IPS DF 4.7 (cell line): ENCODE data around the gene FXYD5.
"Not testable (repeated sequence)": the region's sequence is repeated elsewhere in the genome, so short reads cannot be mapped to it uniquely, and the experiment has no call there.

Source experiments
- DNase-seq: peaks from one replicate; pipeline ENCODE4 v3.0.0-alpha.2; 2013; ENCODE audit warnings: low spot score; ENCODE audit errors: extremely low read depth

FXYD5 gene

GRCh38 chr19:35119578-35120155, 34.9 kb upstream of the FXYD5 start:
- no peak for DNase-seq

- no peak for DNase-seq
Measured at GRCh38 chr19:35120492-35120891, 34.0 kb upstream of the FXYD5 start.

GRCh38 chr19:35120898-35121297, 33.6 kb upstream of the FXYD5 start:
- DNase-seq, result no peak

- no peak for DNase-seq
Measured at GRCh38 chr19:35122687-35123551, 31.6 kb upstream of the FXYD5 start.

GRCh38 chr19:35123573-35123972, 31.0 kb upstream of the FXYD5 start:
- DNase-seq, result no peak

GRCh38 chr19:35124098-35125060, 30.2 kb upstream of the FXYD5 start:
- no peak for DNase-seq

- no peak for DNase-seq
Measured at GRCh38 chr19:35125270-35125717, 29.2 kb upstream of the FXYD5 start.

GRCh38 chr19:35125749-35126623, 28.5 kb upstream of the FXYD5 start:
- no peak for DNase-seq

- DNase-seq, result no peak
Measured at GRCh38 chr19:35126624-35126959, 27.9 kb upstream of the FXYD5 start.

- DNase-seq, result no peak
Measured at GRCh38 chr19:35127871-35128270, 26.7 kb upstream of the FXYD5 start.

- DNase-seq, result no peak
Measured at GRCh38 chr19:35128398-35129057, 26.0 kb upstream of the FXYD5 start.

GRCh38 chr19:35129724-35130274, 24.7 kb upstream of the FXYD5 start:
- not testable (repeated sequence) for DNase-seq

GRCh38 chr19:35130761-35131720, 23.5 kb upstream of the FXYD5 start:
- no peak for DNase-seq

GRCh38 chr19:35132254-35132653, 22.3 kb upstream of the FXYD5 start:
- DNase-seq, result no peak

- DNase-seq, result no peak
Measured at GRCh38 chr19:35133826-35134225, 20.7 kb upstream of the FXYD5 start.

- DNase-seq, result no peak
Measured at GRCh38 chr19:35134601-35135242, 19.8 kb upstream of the FXYD5 start, which contains the start of gene LGI4. TSS of gene LGI4 (minus strand) at chr19:35135059. CDS start at chr19:35134680, 379 bp downstream.

- DNase-seq, result no peak
Measured at GRCh38 chr19:35135389-35135909, 19.1 kb upstream of the FXYD5 start.

GRCh38 chr19:35136231-35136630, 18.3 kb upstream of the FXYD5 start:
- DNase-seq, result no peak
